ENCODE measurements around the gene YWHAE. TPM values are rescaled to one million over a fixed set of nuclear protein-coding genes. Genes with fewer than 3 reads are reported as not detected.

Gene YWHAE
- total RNA-seq, 1 experiment from 2014 or later: 1,282 TPM

- Histone ChIP-seq H2BK20ac (ENCODE audit: low read depth, low read length, poor library complexity, severe bottlenecking) (no peak overlapping the region), H3K9ac (ENCODE audit: extremely low read depth, insufficient read length, low read length) (no peak overlapping the region), H2AK5ac (ENCODE audit: insufficient read length, low read length) (no peak overlapping the region), H3K79me1 (ENCODE audit: insufficient read depth, low read depth, low read length, poor library complexity, severe bottlenecking) (peaks cover 8% of the 10 kb centered on the region), H3K27me3 (ENCODE audit: insufficient read depth, low read length) (no peaks in the 10 kb centered on the region), H4K5ac (ENCODE audit: insufficient read length, low read depth, low read length) (no peak overlapping the region), H3K4me1 (ENCODE audit: insufficient read depth, low read length) (no peaks in the 10 kb centered on the region), H2BK15ac (ENCODE audit: low read depth, low read length) (no peak overlapping the region), H3K18ac (ENCODE audit: insufficient read length, low read depth, low read length) (no peak overlapping the region), H3K4ac (ENCODE audit: low read depth, low read length) (no peak overlapping the region), H3K9me3 (ENCODE audit: control insufficient read depth, low read depth, low read length) (no peaks in the 10 kb centered on the region), H2BK120ac (ENCODE audit: low read depth, low read length, poor library complexity, severe bottlenecking) (no peak overlapping the region), H3T11ph (ENCODE audit: low read length) (no peak overlapping the region), H3K23ac (ENCODE audit: insufficient read length, low read depth, low read length) (no peak overlapping the region), H2BK12ac (ENCODE audit: insufficient read length, low read depth, low read length) (no peak overlapping the region), H3K79me2 (ENCODE audit: insufficient read depth, low read length) (peaks cover 28% of the 10 kb centered on the region; the same call in 1 of the 2 replicates), H3K27ac (ENCODE audit: insufficient read length, low read depth, low read length) (no peak overlapping the region), H4K8ac (replicated peaks; ENCODE audit: insufficient read length, low read depth, low read length) (no peak overlapping the region), H4K91ac (ENCODE audit: insufficient read length, low read depth, low read length) (no peak overlapping the region), H3K14ac (ENCODE audit: insufficient read depth, low read length) (no peak overlapping the region), H3K23me2 (ENCODE audit: insufficient read length, low read depth, low read length, poor library complexity, severe bottlenecking) (no peaks in the 10 kb centered on the region), H3K56ac (ENCODE audit: insufficient read length, low read depth, low read length) (no peak overlapping the region), H2BK5ac (ENCODE audit: insufficient read length, low read length) (no peak overlapping the region), H2AFZ (ENCODE audit: low read length) (no peak overlapping the region), H4K20me1 (ENCODE audit: control insufficient read depth, insufficient read depth, insufficient read length) (no peaks in the 10 kb centered on the region), H3K4me2 (ENCODE audit: insufficient read depth, insufficient read length, low read length) (no peak overlapping the region)
- H3K4me1 Mint-ChIP-seq: peaks cover 33 to 47% of the 10 kb centered on the region in 2 experiments
- H3K4me3 Mint-ChIP-seq: no peak overlapping the region; a peak in 1 of 5 replicates
- DNase-seq: peak; percentile 77
- H3K36me3 Mint-ChIP-seq (ENCODE audit: insufficient read depth in 1 of 3, low read depth in 3 of 3): peaks cover 21 to 38% (median 35%) of the 10 kb centered on the region in 3 experiments; a peak in 6 of 7 replicates
- H3K27me3 Mint-ChIP-seq (ENCODE audit: low read depth): no peaks in the 10 kb centered on the region
- H3K9me3 Mint-ChIP-seq: no peaks in the 10 kb centered on the region
- peak overlapping the region in 1 of 3 experiments; percentile 86; a peak in 2 of 7 replicates for H3K27ac Mint-ChIP-seq
- WGBS (ENCODE audit: extremely low coverage, insufficient read length, low lambda C conversion rate): no CpG with 5 or more reads among the region's 11 CpGs
- TF ChIP-seq CTCF (conservative IDR thresholded peaks at IDR 0.05): peak; percentile 87
Measured at GRCh38 chr17:1365445-1366039, 34.5 kb downstream of the YWHAE start.

Data from H9 (cell line).